ENCODE results near the gene ATN1. TPM values are rescaled to one million over a fixed set of nuclear protein-coding genes. Genes with fewer than 3 reads are reported as not detected.

ATN1 gene
- total and polyA plus RNA-seq, 2 of the 4 experiments (the other 2 are of a cell fraction), result 3.4 to 58.7 TPM

- H3K4ac ChIP-seq (ENCODE audit: low read depth, low read length), result no peak overlapping the region
- no peak overlapping the region for H2AK5ac ChIP-seq (ENCODE audit: low read depth, low read length)
- no peak overlapping the region for H3K23ac ChIP-seq (ENCODE audit: low read depth, low read length)
- H2AFZ ChIP-seq (replicated peaks; ENCODE audit: low read length, poor library complexity), result peak overlapping the region; percentile 23
- in situ Hi-C loops (cut with MboI; ENCODE audit: low sequenced_read_pairs) (no loop called here), intact Hi-C loops (cut with micrococcal nuclease) (no loop called here), dilution Hi-C loops (cut with HindIII; ENCODE audit: low sequenced_read_pairs, unreplicated experiment) (no loop called here)
- no peaks in the 10 kb centered on the region for H3K27me3 ChIP-seq (ENCODE audit: control insufficient read depth, insufficient read depth, low read length)
- H4K20me1 ChIP-seq (ENCODE audit: insufficient read depth, low read length), result no peaks in the 10 kb centered on the region
- no peak overlapping the region for H2BK20ac ChIP-seq (ENCODE audit: low read depth, low read length)
- H3K14ac ChIP-seq (replicated peaks; ENCODE audit: low read depth, low read length), result no peak overlapping the region
- POLR2A ChIA-PET (ENCODE audit: unreplicated experiment), result no interaction called here
- H3K36me3 ChIP-seq (ENCODE audit: control insufficient read depth, insufficient read depth, low read length), result no peaks in the 10 kb centered on the region
- CTCF ChIA-PET, result no interaction called here
- no peak overlapping the region for H3K4me3 ChIP-seq (ENCODE audit: insufficient read depth, low read depth, low read length)
- H3K18ac ChIP-seq (ENCODE audit: low read depth, low read length), result no peak overlapping the region
- BruUV-seq (replicated peaks), result no TSS peak
- no peaks in the 10 kb centered on the region for H3K79me1 ChIP-seq (ENCODE audit: low read depth in 1 of 2, low read length in 2 of 2)
- no peak for DNase-seq
- H3K4me2 ChIP-seq (ENCODE audit: low read depth, low read length), result no peak overlapping the region
- no peak overlapping the region for H2AK9ac ChIP-seq (replicated peaks; ENCODE audit: low read depth, low read length, poor library complexity)
- H3K9ac ChIP-seq (ENCODE audit: low read depth, low read length), result no peak overlapping the region
- H2BK5ac ChIP-seq (ENCODE audit: low read depth, low read length, poor library complexity, severe bottlenecking), result no peak overlapping the region
- no peak overlapping the region for H4K8ac ChIP-seq (ENCODE audit: low read depth in 2 of 2, low read length in 2 of 2)
- no peak overlapping the region for H2BK15ac ChIP-seq (ENCODE audit: low read depth, low read length)
- no peak overlapping the region for H3K56ac ChIP-seq (ENCODE audit: extremely low read depth, insufficient read depth, low read length)
- no peak overlapping the region for H2BK120ac ChIP-seq (ENCODE audit: low read depth, low read length)
- no peak for ATAC-seq (ENCODE audit: low read depth)
- no peaks in the 10 kb centered on the region for H3K9me3 ChIP-seq (ENCODE audit: control insufficient read depth, insufficient read depth, low read length)
- H3K9me1 ChIP-seq (ENCODE audit: insufficient read depth, low read length), result no peaks in the 10 kb centered on the region
- peaks cover 6% of the 10 kb centered on the region; the same call in 1 of the 2 replicates for H3K4me1 ChIP-seq (ENCODE audit: control insufficient read depth, insufficient read depth, low read length)
- no peak overlapping the region for H4K5ac ChIP-seq (ENCODE audit: low read depth, low read length)
- H3K27ac ChIP-seq (ENCODE audit: insufficient read depth, low read length), result no peak overlapping the region
- 83% methylated on average over 13 of the region's 28 CpGs; no CpG with 5 or more reads in 1 of the 2 experiments for WGBS, 2 experiments (ENCODE audit: extremely low coverage in 2 of 2, insufficient read length in 1 of 2)
- H4K91ac ChIP-seq (ENCODE audit: insufficient read depth, low read depth, low read length), result no peak overlapping the region
- TF ChIP-seq RCOR1 (IDR thresholded peaks at IDR 0.05; ENCODE audit: insufficient replicate concordance, low read length) (no peak), FOS (IDR thresholded peaks at IDR 0.05; ENCODE audit: low read depth, low read length) (no peak), CEBPB (IDR thresholded peaks at IDR 0.05; ENCODE audit: low read depth, low read length) (no peak), MAZ (IDR thresholded peaks at IDR 0.05; ENCODE audit: borderline replicate concordance, low read depth, low read length) (no peak), MAFK (IDR thresholded peaks at IDR 0.05; ENCODE audit: low read depth, low read length) (no peak), BHLHE40 (IDR thresholded peaks at IDR 0.05; ENCODE audit: low read depth, low read length) (no peak), SMC3 (IDR thresholded peaks at IDR 0.05; ENCODE audit: low read depth, low read length) (no peak), POLR2A (IDR thresholded peaks at IDR 0.05; ENCODE audit: low read depth, low read length) (no peak), RAD21 (IDR thresholded peaks at IDR 0.05; ENCODE audit: low read length) (no peak), USF2 (IDR thresholded peaks at IDR 0.05; ENCODE audit: low read depth, low read length) (no peak), ELK1 (IDR thresholded peaks at IDR 0.05; ENCODE audit: borderline replicate concordance, low read depth, low read length) (no peak), NFE2L2 (IDR thresholded peaks at IDR 0.05; ENCODE audit: low read depth, low read length) (no peak), CTCF (conservative IDR thresholded peaks at IDR 0.05; ENCODE audit: low read depth, low read length) (no peak), CHD1 (IDR thresholded peaks at IDR 0.05; ENCODE audit: low read depth, low read length) (no peak), RFX5 (IDR thresholded peaks at IDR 0.05; ENCODE audit: low read depth, low read length) (no peak)
Measured at GRCh38 chr12:6957741-6958608, 30.2 kb downstream of the ATN1 start.

Measured in IMR-90 (cell line).